HepG2 (cell line): Measurements from ENCODE around the gene SCYL1. TPM values are rescaled to one million over a fixed set of nuclear protein-coding genes. Genes with fewer than 3 reads are reported as not detected.

Experiments used
- ATF7-NPFF ChIP-seq: sonication (generic); formaldehyde crosslinking; IDR thresholded peaks from 2 replicates; pipeline ENCODE4 v1.8.1; 2023; ENCODE audit warnings: mild to moderate bottlenecking, low read depth, missing genetic modification reagents, moderate library complexity
- CENPX ChIP-seq: sonication (generic); formaldehyde crosslinking; IDR thresholded peaks from 2 replicates; pipeline ENCODE4 v1.9.0; 2021; ENCODE audit warnings: mild to moderate bottlenecking, missing genetic modification reagents, moderate library complexity
- HINFP ChIP-seq: sonication (generic); formaldehyde crosslinking; IDR thresholded peaks from 2 replicates; pipeline ENCODE4 v1.4.0; 2020; ENCODE audit warnings: low read depth, mild to moderate bottlenecking, missing genetic modification reagents
- HOXA3 ChIP-seq: sonication (generic); formaldehyde crosslinking; IDR thresholded peaks from 2 replicates; pipeline ENCODE4 v1.5.0; 2020; ENCODE audit warnings: missing genetic modification reagents
- RXRA ChIP-seq: sonication (generic); formaldehyde crosslinking; IDR thresholded peaks from 2 replicates; pipeline ENCODE4 v1.5.1; 2020; ENCODE audit warnings: missing genetic modification reagents
- SP140L ChIP-seq: sonication (generic); formaldehyde crosslinking; IDR thresholded peaks from 2 replicates; pipeline ENCODE4 v1.4.0; 2020; ENCODE audit warnings: missing genetic modification reagents, borderline replicate concordance
- U2AF2 ChIP-seq: fragments of 200-400 bp; formaldehyde crosslinking; IDR thresholded peaks from 2 replicates; pipeline ENCODE4 v1.6.1; 2017; ENCODE audit warnings: low read depth, mild to moderate bottlenecking, low read length
- ZBTB44 ChIP-seq: sonication (generic); formaldehyde crosslinking; IDR thresholded peaks from 2 replicates; pipeline ENCODE4 v1.4.0; 2020; ENCODE audit warnings: missing genetic modification reagents
- ZNF530 ChIP-seq: sonication (generic); formaldehyde crosslinking; IDR thresholded peaks from 2 replicates; pipeline ENCODE4 v1.5.0; 2020; ENCODE audit warnings: low read depth, mild to moderate bottlenecking, missing genetic modification reagents
- ZNF7 ChIP-seq: IDR thresholded peaks from 2 replicates; pipeline ENCODE4 v1.6.1; 2016; ENCODE audit warnings: missing biosample characterization, missing genetic modification reagents
- ZNF75D ChIP-seq: sonication (generic); formaldehyde crosslinking; IDR thresholded peaks from 2 replicates; pipeline ENCODE4 v1.8.1; 2023; ENCODE audit warnings: missing genetic modification reagents, mild to moderate bottlenecking, borderline replicate concordance
- ZNF839 ChIP-seq: sonication (generic); formaldehyde crosslinking; IDR thresholded peaks from 2 replicates; pipeline ENCODE4 v1.4.0; 2020; ENCODE audit warnings: missing genetic modification reagents, mild to moderate bottlenecking, borderline replicate concordance
- polyA plus RNA-seq, 8 experiments: library from polyadenylated mRNA; depleted of rRNA in 3 of 8; stranded (reverse) in 7 of 8; unstranded in 1 of 8; fragments of >200 nt; fragmentation: Illumina TruSeq in 4 of 8; extraction: Trizol in 4 of 8; gene quantifications; 2 replicates each; pipeline versions ENCODE4 v1.2.1 to v1.2.3, GENCODE V29; 2011 to 2016; ENCODE audit warnings: low read depth in 4 of 8, missing spikeins in 1 of 8, mixed read lengths in 1 of 8; ENCODE audit not compliant: insufficient read depth in 1 of 8
- total RNA-seq, 5 experiments: library from RNA; depleted of rRNA; stranded (reverse); fragments of >200 nt; fragmentation: Illumina TruSeq; extraction: Trizol; gene quantifications; 2 replicates each; pipeline ENCODE4 v1.2.3, GENCODE V29; 2016; ENCODE audit warnings: low read depth in 1 of 5
- TF ChIP-seq, protein P1 (sequence below): sonication (generic); formaldehyde crosslinking; IDR thresholded peaks from 2 replicates; pipeline ENCODE4 v1.9.0; 2022; ENCODE audit warnings: missing genetic modification reagents, mild to moderate bottlenecking, borderline replicate concordance
- TF ChIP-seq, protein P2 (sequence below): IDR thresholded peaks from 2 replicates; pipeline ENCODE4 v1.4.0; 2020; ENCODE audit warnings: mild to moderate bottlenecking, missing genetic modification reagents
- TF ChIP-seq, protein P3 (sequence below): sonication (generic); formaldehyde crosslinking; IDR thresholded peaks from 2 replicates; pipeline ENCODE4 v1.5.0; 2020; ENCODE audit warnings: mild to moderate bottlenecking, missing genetic modification reagents

The SCYL1 gene
- total and polyA plus RNA-seq, 2 of the 13 experiments (the other 11 are each of a cell fraction or from before 2014, with no cell fraction given) = 65.9 to 103 TPM

- TF ChIP-seq, protein P1, sequence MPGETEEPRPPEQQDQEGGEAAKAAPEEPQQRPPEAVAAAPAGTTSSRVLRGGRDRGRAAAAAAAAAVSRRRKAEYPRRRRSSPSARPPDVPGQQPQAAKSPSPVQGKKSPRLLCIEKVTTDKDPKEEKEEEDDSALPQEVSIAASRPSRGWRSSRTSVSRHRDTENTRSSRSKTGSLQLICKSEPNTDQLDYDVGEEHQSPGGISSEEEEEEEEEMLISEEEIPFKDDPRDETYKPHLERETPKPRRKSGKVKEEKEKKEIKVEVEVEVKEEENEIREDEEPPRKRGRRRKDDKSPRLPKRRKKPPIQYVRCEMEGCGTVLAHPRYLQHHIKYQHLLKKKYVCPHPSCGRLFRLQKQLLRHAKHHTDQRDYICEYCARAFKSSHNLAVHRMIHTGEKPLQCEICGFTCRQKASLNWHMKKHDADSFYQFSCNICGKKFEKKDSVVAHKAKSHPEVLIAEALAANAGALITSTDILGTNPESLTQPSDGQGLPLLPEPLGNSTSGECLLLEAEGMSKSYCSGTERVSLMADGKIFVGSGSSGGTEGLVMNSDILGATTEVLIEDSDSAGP = no peak
- TF ChIP-seq HOXA3 (CRISPR knock-in tag) (peak; percentile 57; the same call in 1 of the 2 replicates), SP140L (CRISPR knock-in tag) (0 out of 2 replicates have a peak, but pooled peaks have one; percentile 30), ZNF75D (CRISPR knock-in tag) (no peak), CENPX (CRISPR knock-in tag) (no peak), U2AF2 (no peak), ZNF7 (CRISPR knock-in tag) (no peak), ZNF839 (no peak), ZNF530 (CRISPR knock-in tag) (no peak), RXRA (CRISPR knock-in tag) (no peak), HINFP (CRISPR knock-in tag) (no peak; the same call in 1 of the 2 replicates), ZBTB44 (CRISPR knock-in tag) (no peak), ATF7-NPFF (CRISPR knock-in tag) (0 out of 2 replicates have a peak, but pooled peaks have one; percentile 18)
- TF ChIP-seq, protein P2, sequence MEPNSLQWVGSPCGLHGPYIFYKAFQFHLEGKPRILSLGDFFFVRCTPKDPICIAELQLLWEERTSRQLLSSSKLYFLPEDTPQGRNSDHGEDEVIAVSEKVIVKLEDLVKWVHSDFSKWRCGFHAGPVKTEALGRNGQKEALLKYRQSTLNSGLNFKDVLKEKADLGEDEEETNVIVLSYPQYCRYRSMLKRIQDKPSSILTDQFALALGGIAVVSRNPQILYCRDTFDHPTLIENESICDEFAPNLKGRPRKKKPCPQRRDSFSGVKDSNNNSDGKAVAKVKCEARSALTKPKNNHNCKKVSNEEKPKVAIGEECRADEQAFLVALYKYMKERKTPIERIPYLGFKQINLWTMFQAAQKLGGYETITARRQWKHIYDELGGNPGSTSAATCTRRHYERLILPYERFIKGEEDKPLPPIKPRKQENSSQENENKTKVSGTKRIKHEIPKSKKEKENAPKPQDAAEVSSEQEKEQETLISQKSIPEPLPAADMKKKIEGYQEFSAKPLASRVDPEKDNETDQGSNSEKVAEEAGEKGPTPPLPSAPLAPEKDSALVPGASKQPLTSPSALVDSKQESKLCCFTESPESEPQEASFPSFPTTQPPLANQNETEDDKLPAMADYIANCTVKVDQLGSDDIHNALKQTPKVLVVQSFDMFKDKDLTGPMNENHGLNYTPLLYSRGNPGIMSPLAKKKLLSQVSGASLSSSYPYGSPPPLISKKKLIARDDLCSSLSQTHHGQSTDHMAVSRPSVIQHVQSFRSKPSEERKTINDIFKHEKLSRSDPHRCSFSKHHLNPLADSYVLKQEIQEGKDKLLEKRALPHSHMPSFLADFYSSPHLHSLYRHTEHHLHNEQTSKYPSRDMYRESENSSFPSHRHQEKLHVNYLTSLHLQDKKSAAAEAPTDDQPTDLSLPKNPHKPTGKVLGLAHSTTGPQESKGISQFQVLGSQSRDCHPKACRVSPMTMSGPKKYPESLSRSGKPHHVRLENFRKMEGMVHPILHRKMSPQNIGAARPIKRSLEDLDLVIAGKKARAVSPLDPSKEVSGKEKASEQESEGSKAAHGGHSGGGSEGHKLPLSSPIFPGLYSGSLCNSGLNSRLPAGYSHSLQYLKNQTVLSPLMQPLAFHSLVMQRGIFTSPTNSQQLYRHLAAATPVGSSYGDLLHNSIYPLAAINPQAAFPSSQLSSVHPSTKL (CRISPR knock-in tag) = peak; percentile 62
- TF ChIP-seq, protein P3, sequence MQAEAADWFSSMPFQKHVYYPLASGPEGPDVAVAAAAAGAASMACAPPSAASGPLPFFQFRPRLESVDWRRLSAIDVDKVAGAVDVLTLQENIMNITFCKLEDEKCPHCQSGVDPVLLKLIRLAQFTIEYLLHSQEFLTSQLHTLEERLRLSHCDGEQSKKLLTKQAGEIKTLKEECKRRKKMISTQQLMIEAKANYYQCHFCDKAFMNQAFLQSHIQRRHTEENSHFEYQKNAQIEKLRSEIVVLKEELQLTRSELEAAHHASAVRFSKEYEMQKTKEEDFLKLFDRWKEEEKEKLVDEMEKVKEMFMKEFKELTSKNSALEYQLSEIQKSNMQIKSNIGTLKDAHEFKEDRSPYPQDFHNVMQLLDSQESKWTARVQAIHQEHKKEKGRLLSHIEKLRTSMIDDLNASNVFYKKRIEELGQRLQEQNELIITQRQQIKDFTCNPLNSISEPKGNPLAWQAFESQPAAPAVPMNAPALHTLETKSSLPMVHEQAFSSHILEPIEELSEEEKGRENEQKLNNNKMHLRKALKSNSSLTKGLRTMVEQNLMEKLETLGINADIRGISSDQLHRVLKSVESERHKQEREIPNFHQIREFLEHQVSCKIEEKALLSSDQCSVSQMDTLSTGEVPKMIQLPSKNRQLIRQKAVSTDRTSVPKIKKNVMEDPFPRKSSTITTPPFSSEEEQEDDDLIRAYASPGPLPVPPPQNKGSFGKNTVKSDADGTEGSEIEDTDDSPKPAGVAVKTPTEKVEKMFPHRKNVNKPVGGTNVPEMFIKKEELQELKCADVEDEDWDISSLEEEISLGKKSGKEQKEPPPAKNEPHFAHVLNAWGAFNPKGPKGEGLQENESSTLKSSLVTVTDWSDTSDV (CRISPR knock-in tag) = no peak; the same call in 1 of the 2 replicates
These were observed 37.2 kb upstream of the SCYL1 start (continued) for GRCh38 chr11:65487467-65488272.
